NCI-H1694 treated with DMSO at 0.1 percent for 48 hours (cell line): ENCODE data around the gene SETDB1.

Source experiments
- DNase-seq: peaks from one replicate; lab custom pipeline; 2025; lab: John Stamatoyannopoulos, UW

Gene SETDB1

DNA sequence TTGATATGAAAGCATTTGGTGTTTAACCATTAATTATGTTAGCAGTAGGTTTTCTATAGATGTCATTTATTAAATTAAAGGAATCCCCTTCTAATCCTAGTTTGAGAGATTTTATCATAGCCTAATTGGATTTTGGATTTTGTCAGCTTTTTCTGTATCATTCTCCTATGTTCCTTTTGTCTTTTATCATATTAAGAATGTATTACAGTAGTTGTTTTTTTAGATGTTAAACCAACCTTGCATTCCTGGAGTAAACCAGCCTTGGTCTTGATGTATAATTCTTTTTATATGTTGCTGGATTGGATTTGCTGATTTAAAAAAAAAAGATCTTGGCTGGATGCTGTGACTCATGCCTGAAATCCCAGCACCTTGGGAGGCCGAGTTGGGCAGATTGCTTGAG lies 5.6 kb downstream of the SETDB1 start:
- peak; percentile 14 for DNase-seq

DNA sequence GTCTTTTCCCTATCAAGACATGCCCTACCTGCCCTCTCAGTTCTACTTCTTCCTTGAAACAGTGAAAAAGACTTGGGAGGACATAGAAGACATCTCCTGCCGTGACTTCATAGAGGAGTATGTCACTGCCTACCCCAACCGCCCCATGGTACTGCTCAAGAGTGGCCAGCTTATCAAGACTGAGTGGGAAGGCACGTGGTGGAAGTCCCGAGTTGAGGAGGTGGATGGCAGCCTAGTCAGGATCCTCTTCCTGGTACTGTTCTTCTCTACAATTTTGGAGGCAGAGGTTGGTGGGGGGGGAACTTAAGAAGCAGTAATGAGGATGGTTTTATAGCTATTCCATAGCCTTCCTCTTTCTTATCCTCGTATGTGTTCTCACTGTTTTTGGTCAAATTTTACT lies 18.7 kb downstream of the SETDB1 start:
- DNase-seq, result no peak

DNA sequence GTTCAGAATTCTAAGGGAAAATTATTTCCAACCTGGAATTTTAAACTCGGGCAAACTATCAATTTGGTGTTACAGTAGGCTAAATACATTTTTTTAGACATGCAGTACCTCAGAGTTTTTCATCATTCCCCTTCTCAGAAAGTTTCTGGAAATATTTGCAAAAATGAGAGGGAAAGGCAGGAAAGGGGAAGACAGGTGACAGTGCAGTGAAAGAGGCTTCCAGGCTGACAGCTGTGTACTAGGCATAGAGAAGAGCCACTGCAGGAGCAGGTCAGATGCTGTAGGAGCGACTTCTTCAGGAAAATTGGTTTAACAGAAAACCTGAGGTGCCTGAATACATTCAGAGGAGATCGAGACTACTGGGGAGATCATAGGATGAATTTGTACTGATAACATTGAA lies 28.5 kb downstream of the SETDB1 start:
- DNase-seq, result no peak

GRCh38 chr1:150955280-150955679 lies 29.1 kb downstream of the SETDB1 start:
- no peak for DNase-seq

GRCh38 chr1:150957666-150958065 lies 31.5 kb downstream of the SETDB1 start:
- DNase-seq, result no peak

- no peak for DNase-seq
These were observed 34.5 kb downstream of the SETDB1 start for GRCh38 chr1:150960646-150961045.

DNA sequence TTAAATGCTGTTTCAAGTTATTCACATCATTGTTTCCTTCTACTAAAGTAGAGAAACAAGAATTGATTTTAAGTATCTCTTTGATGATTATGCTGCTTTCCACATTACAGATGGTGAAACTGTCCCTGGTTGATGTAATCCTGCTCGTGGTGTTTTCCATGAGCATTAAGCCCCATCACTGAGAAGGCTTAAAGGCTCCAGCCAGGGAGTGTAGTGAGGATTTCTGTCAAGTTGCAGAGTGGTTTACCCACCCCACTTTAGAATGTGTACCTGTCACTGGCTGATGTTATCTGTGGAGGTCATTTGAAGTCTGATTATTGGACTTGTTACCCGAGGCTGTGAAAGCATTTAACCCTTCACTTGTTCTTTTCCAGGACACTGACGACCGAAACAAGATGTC lies 35.6 kb downstream of the SETDB1 start:
- no peak for DNase-seq

GRCh38 chr1:150963321-150964163 lies 37.4 kb downstream of the SETDB1 start:
- DNase-seq, result no peak

DNA sequence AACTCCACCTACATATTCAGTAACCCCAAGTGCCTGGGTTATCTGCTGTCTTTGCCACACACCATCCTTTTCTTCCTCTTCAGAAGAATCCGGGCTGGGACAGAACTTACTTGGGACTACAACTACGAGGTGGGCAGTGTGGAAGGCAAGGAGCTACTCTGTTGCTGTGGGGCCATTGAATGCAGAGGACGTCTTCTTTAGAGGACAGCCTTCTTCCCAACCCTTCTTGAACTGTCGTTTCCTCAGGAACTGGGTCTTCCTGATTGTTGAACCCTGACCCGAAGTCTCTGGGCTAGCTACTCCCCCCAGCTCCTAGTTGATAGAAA lies 38.0 kb downstream of the SETDB1 start:
- DNase-seq, result no peak

DNA sequence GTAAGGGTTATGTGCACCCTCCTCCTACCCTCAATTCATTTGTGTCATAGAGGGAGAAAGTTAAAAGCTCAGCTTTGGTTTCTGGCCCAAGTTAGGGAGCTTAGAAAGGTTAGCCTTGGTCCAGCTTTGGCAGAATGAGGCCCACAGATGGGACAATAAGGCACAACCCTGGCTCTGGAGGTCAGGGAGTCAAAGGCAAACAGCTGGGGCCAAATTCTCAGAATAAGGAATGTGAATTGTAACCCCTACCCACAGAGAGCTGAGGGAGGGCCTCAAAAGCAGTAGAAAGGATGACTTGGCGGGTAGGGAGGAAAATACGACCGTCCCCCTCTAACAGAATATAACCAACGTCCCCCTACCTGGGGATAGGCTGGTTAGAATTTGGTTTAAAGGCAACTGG lies 39.4 kb downstream of the SETDB1 start:
- DNase-seq, result no peak

DNA sequence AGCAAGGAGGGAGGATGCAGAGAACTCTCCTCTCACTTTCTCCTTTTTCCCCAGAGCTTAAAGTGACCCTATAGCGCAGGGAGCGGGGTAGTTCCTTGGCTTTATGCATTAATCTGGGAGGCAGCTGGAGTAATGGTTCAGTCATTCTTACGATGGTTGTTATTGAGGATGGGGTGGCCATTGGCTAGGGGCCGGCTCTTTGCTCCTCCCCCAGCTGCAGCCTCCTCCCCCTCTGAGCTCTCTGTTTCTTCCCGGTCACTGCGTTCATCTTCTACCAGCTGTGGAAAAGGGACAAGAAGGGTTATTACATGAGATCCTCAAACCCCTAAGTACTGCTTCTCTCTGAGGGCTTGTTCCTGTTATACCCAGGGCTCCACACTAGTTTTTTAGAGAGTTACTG lies 39.8 kb downstream of the SETDB1 start:
- no peak for DNase-seq

DNA sequence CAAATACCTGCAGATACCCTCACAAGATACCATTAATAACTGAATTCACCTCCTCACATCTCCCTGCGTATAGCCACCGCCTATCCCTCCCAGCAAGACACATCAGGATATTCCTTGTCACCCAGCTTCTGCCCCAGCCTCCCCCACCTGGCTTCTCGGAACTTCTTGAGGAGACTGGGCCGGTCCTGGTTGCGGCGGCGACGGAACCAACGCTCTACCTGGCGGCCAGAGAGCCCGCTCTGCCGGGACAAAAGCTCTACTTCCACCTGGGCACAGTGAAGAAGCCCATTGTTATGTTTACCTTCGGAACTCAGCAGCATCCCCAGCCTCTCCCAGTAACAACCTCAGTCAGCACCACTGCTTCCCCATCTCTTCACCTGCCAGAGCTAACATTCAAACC lies 41.8 kb downstream of the SETDB1 start:
- DNase-seq, result no peak

DNA sequence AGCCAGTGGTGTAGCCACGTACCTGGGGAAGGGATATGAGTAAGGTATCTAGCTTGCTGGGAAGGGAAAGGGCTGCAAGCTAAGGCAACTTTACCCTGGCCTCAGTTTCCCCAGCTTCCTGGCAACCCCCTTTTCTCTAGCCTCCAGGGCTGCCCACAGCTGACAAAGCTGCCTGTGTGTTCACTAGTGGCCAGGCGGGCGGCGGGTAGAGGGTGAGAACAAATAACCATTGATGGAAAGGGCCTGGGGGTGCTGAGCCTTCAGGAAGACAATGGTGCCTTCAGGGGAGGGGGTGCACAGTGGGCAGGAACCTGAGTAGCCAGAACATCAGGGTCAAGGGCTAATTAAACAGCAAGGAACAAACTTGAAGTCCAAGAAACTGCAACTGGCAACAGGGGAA lies 42.3 kb downstream of the SETDB1 start:
- no peak for DNase-seq

DNA sequence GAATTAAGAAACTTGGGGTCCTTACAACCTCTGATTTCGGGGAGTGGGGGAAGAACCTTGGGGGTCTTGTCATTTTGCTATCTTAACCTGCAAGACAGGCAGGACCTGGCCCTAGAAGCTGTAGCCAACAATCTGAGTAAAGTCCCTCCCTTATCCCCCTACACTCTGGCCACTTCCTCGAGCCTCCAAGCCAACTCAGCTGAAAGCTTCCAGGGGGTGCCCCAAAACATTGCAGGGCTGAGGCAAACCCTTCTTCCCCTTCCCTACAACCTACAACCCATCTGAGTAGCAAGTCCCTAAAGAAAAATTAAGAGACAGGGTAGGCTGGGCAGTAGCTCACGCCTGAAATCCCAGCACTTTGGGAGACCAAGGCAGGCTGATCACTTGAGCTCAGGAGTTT lies 43.5 kb downstream of the SETDB1 start:
- no peak for DNase-seq

DNA sequence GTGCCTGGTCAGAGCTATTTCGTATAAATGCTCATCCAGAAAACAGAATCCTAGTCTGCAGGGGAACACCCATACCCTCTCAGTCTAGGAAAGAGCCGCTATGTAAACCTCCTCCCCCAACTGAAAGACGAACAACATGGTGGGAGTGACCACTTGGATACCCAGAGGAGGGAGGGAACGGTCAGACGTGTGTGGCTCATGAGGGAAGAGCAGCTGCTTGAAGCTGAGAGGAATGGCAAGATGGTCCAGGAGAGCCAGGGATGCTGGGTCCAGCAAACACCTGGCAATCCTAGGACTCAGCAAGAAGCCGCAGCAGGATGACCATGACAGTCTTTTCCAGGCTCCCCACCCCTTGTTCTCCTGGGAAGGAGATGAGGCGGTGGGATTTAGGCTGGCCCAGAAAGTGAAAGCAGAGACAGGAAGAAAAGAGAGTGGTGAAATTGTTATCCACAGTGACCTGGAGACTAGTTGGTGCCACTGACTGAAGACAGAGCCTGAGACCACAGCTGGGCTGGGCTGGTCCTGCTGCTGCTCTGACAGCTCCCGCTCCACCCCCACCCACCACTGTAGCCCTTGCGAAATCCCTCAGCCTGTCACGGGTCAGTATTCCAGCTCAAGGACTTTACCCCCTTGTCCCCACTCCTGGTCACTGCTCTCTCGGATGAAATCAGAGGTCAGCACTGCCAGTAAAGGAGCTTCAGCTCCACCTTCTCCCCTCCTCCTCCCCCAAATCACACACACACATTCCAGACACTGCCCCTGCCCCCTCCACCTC lies 44.8 kb downstream of the SETDB1 start:
- no peak for DNase-seq

GRCh38 chr1:150971583-150972416 lies 45.6 kb downstream of the SETDB1 start:
- DNase-seq, result no peak

DNA sequence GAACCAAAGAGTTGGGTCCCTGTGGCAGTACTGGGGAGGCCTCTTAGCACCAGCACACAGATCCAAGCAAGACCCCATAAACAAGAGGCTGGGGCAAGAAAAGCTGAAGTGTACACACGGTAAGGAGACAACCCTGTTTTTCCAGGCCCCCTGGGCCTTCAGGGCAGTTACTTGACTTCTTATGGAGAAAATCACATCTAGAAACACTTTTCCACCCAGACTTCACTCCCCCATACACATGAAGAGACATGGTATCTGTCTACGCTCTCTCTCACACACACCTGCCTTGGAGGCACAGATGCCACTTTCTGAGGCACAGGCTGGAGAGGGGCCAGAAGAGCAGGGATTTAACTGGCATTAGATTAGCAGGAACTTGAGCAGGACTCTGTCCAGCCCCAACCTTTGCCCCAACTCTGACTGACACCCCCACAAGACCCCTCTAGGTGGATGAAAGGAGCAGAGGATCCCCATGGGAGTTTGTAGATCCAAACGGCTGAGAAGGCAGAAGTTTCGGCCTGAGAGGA lies 46.3 kb downstream of the SETDB1 start:
- no peak for DNase-seq

DNA sequence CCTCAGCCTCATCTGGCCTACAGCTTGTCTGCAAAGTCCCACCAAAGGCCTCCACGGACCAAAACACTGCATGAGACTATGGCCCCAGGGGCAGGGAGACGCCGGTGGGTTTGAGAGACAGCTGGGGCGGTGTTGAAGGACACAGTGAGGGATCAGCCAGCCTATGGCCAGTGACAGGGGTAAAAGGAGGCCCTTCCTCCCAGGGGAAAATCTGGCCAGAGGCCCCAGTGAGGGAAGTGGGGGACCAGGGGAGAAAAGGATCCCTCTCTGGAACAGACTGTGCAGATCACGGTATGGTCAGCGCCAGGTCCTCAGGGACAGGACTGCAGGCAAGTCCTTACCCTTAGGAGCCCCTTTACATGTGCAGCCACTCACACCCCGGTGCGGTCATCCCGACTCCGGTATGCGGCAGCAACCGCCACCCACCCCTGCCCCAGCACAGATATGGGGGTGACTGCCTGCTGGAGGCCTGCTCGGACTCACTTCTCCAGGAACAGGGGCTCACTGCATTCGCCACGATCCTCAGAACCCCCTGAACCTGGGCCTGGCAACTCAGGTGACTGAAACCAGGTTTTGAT lies 47.2 kb downstream of the SETDB1 start:
- DNase-seq, result no peak

DNA sequence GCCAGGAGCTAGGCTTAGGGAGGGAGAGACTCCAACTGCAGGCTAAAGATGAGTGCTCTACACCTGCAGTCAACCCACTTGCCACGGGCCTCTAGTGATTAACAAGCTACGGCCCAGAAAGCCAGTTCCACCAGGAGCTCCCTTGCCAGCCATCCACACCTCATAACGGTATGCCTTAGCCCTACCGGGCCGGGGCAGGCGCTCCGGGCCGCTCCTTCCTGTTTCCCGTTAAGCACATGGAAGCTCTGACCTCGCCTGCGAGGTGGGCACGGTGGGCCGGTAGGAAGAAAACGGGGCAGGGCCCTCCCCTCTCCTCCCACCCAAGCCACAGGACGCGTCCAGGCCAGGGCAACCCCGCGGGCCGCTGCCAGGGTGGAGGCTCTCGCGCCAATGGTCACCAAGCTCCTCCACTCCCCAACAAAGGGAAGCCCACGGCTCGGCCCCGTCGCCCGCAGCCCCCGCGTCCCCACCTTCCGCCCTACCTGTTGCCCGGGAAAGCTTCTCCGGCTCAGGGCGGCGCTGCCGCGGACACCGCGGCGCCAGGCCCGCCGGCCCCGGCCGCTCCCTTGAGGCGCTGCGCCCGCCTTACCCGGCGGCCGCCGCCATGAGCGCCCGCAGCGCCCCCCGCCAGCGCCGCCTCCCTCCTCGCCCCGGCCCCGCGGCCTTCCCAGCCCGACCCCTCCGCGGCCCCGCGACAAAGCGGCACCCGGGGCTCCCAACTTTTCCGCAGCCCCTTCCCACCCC lies 47.8 kb downstream of the SETDB1 start:
- no peak for DNase-seq

DNA sequence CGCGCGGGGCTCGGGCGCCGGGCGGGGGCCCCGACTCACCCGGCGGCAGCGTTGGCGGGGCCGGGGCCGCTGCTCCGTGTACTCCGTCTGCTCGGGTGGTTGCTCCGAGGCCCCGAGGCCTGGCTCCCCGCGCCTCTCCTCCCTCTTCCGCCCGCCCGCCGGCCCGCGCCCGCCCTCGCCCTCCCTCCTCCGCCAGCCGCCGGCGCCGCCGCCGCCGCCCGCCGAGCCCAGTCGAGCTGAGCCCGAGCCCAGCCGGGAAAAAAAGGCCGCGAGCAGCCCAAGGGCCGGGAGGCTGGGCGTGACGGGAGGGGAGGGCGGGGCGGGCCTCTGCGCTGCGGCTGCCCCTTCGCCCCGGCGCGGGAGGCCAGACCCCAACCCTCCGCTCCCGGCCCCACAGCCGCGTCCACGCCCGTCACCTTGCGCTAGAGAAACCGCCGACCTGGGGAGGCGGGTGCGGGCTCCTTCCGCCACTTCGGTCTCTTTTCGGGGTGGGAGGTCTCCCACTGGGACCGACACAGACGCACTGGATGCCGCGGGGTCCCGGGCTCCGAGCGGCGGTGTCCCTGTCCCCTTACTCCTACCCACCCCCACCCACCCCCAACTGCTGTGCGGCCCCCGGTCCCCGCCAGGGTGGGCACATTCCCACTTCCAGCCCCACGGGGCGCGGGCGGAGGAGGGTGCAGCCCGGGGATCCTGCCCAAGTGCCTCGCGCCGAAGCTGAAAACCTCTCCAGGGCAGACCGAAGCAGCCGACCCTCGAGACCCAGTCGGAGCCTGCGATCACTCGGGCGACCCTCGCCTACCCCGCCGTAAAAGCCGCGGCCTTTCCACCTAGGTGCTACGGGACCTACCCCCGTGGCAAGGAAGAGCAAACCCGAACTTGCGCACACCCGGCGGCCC lies 48.7 kb downstream of the SETDB1 start, which contains the start of gene CERS2:
CERS2 (minus strand) TSS at position 256 of the 899 bp plus-strand sequence. CDS start 5,745 bp downstream, outside the sequence.
- DNase-seq, result peak; percentile 43
